Lung (tissue), 12 donors: Measurements from ENCODE around the gene ADGRV1. TPM values are rescaled to one million over a fixed set of nuclear protein-coding genes. Genes with fewer than 3 reads are reported as not detected.
A peak's percentile ranks its signal among the peaks of the same experiment; 100 is the strongest.

Source experiments
- ATAC-seq: fragments of 200-7000 bp; cut with Tn5 transposase; one replicate; pipeline ENCODE4 v1.9.1; 2020; ENCODE audit warnings: moderate number of reproducible peaks; ENCODE audit not compliant: insufficient read depth, low FRiP score
- DNase-seq, 3 donors: peaks; one replicate each; pipeline ENCODE4 v3.0.0-alpha.2; 2013 to 2017
- H3K27ac ChIP-seq, 2 donors: one replicate each; pipeline ENCODE4 v1.5.1; 2013; ENCODE audit warnings: mild to moderate bottlenecking in 2 of 2, moderate library complexity in 2 of 2, control low read depth in 1 of 2, inconsistent platforms in 1 of 2, low read depth in 1 of 2, low read length in 1 of 2
- H3K27me3 ChIP-seq, 3 donors: one replicate each; pipeline ENCODE4 v1.5.1; 2013; ENCODE audit warnings: low read length in 2 of 3; ENCODE audit not compliant: control insufficient read depth in 3 of 3, insufficient read depth in 3 of 3
- H3K36me3 ChIP-seq, 4 donors: one replicate each; pipeline ENCODE4 v1.5.1; 2013; ENCODE audit warnings: low read length in 4 of 4, mild to moderate bottlenecking in 1 of 4, moderate library complexity in 1 of 4; ENCODE audit not compliant: control insufficient read depth in 4 of 4, insufficient read depth in 4 of 4
- H3K4me1 ChIP-seq, 5 donors: one replicate each; pipeline ENCODE4 v1.5.1; 2013; ENCODE audit warnings: low read length in 5 of 5, mild to moderate bottlenecking in 2 of 5, moderate library complexity in 1 of 5; ENCODE audit not compliant: control insufficient read depth in 5 of 5, insufficient read depth in 5 of 5
- H3K4me3 ChIP-seq: one replicate; pipeline ENCODE4 v1.5.1; 2013; ENCODE audit warnings: mild to moderate bottlenecking, control low read depth, moderate library complexity
- H3K9ac ChIP-seq, 2 donors: one replicate each; pipeline ENCODE4 v1.5.1; 2013; ENCODE audit warnings: low read length in 2 of 2, control low read depth in 1 of 2; ENCODE audit not compliant: insufficient read depth in 1 of 2
- H3K9me3 ChIP-seq, 4 donors: one replicate each; pipeline ENCODE4 v1.5.1; 2013; ENCODE audit warnings: low read length in 3 of 4, mild to moderate bottlenecking in 1 of 4, moderate library complexity in 1 of 4; ENCODE audit not compliant: control insufficient read depth in 4 of 4, insufficient read depth in 3 of 4
- WGBS, 2 donors: extraction: QIAGEN DNeasy Blood & Tissue Kit; methylation state at CpG; one replicate each; pipeline ENCODE4 v1.1.7; 2013; 5-methylcytosine and 5-hydroxymethylcytosine counted together
- polyA plus RNA-seq, 2 donors: library from polyadenylated mRNA; stranded (reverse); fragments of 200-250 nt; gene quantifications; one replicate each; pipeline ENCODE4 v1.2.1, GENCODE V29; 2013
- total RNA-seq, 2 donors: library from RNA; depleted of rRNA in 1 of 2; stranded (reverse); fragments of >200 nt in 1 of 2; gene quantifications; one replicate each; pipeline ENCODE4 v1.2.1, GENCODE V29; 2014 to 2021
- TF ChIP-seq, protein P1 (sequence below): IDR thresholded peaks from 2 replicates; pipeline ENCODE4 v1.5.1; 2012; ENCODE audit warnings: mild to moderate bottlenecking; ENCODE audit errors: control extremely low read depth, extremely low read depth
- donor health status: control.
- donor health status: control.
- donor health status: Bipolar disorder and iron deficiency.
- donor health status: healthy.
- donor health status: DM: yes; HTN: yes; CAD: no.

Gene ADGRV1
- total and polyA plus RNA-seq, 4 donors: 3.6 to 66.2 (median 28.2) TPM

DNA sequence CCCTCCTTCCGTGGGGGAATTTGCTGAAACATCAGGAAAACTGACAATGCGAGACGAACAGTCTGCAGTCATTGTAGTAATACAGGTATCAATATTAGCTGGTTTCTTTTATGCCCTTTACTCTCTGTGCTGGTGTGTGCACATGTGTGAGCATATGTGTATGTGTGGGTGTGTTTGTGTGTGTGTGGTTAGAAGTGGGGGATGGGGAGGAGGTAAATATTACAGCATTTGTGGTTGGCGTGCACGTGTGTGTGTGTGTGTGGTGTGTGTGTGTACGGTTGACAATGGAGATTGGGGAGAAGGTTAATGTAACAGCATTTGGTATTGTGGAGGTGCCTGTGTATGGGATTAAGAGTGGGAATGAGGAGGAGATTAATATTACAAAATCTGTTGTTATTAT, 219.4 kb downstream of the ADGRV1 start:
- no peaks in the 10 kb centered on the region for H3K9me3 ChIP-seq
- no peaks in the 10 kb centered on the region for H3K27me3 ChIP-seq
- ATAC-seq (no peak), DNase-seq (no peak)
- WGBS, 2 donors: 86 to 91% methylated on average over 6 of the region's 6 CpGs
- no peak overlapping the region for H3K4me3 ChIP-seq
- no peak overlapping the region for H3K27ac ChIP-seq
- no peaks in the 10 kb centered on the region for H3K36me3 ChIP-seq
- H3K4me1 ChIP-seq: no peaks in the 10 kb centered on the region
- TF ChIP-seq, protein P1, sequence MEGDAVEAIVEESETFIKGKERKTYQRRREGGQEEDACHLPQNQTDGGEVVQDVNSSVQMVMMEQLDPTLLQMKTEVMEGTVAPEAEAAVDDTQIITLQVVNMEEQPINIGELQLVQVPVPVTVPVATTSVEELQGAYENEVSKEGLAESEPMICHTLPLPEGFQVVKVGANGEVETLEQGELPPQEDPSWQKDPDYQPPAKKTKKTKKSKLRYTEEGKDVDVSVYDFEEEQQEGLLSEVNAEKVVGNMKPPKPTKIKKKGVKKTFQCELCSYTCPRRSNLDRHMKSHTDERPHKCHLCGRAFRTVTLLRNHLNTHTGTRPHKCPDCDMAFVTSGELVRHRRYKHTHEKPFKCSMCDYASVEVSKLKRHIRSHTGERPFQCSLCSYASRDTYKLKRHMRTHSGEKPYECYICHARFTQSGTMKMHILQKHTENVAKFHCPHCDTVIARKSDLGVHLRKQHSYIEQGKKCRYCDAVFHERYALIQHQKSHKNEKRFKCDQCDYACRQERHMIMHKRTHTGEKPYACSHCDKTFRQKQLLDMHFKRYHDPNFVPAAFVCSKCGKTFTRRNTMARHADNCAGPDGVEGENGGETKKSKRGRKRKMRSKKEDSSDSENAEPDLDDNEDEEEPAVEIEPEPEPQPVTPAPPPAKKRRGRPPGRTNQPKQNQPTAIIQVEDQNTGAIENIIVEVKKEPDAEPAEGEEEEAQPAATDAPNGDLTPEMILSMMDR: no peak
- H3K9ac ChIP-seq: no peak overlapping the region

DNA sequence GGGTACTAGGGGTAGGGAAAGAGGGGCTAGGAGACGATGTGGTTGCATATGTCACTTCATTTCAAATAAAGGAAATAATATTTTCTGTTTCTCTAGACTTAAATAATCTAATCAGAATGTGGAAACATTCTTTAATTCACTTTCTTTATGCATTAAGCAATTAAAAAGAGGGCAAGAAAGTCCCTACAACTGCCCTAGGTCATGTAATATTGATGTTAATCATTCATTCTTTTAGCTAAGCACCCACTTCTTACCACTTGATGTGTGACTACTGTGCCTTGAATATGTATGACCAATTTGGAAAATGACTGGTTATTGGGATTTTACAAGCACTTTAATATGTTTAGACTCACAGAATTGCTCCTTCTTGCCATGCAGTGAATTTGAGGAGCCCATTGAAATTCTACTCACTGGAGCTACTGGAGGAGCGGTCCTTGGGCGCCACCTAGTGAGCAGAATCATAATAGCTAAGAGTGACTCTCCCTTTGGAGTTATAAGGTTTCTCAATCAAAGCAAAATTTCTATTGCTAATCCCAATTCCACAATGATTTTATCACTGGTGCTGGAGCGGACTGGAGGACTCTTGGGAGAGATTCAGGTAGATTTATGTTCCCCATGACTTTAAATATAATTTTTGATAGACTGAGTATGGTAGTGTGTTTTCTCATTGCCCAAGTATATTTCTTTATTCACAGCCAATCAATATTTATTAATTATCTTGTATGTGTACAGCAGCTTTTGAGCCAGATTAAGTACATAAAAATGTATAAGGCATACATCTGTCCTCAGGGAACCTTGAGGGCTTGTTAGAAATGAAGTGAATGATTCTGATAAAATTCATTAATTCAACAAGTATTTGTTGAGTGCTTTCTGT, 225.1 kb downstream of the ADGRV1 start:
- H3K27ac ChIP-seq: no peak overlapping the region
- H3K9ac ChIP-seq: no peak overlapping the region
- no peaks in the 10 kb centered on the region for H3K36me3 ChIP-seq
- 26% methylated on average over 4 of the region's 4 CpGs for WGBS, 2 donors
- ATAC-seq (peak; percentile 82), DNase-seq (peak; percentile 67 to 75 (median 75))
- H3K4me1 ChIP-seq: no peaks in the 10 kb centered on the region
- TF ChIP-seq, protein P1: peak; percentile 58
- H3K9me3 ChIP-seq: no peaks in the 10 kb centered on the region
- no peaks in the 10 kb centered on the region for H3K27me3 ChIP-seq
- no peak overlapping the region for H3K4me3 ChIP-seq

DNA sequence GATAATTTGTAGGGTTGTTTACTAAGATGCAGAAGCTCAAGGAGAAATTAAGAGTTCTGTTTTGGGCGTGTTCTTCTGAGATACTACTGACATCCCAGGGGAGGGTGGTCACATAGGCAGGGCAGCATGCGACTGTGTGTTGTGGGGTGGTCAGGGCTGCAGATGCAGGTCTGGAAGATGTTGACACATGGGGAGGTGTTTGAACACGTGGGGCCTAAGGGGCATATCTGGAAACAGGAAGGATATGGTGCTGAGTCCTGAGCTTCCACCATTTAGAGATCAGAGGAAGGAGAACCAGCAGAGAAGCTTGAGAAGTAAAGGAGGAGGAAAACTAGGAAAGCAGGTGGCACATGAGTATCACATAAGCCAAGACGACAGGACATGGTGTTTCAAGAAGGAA, 228.2 kb downstream of the ADGRV1 start:
- TF ChIP-seq, protein P1: no peak

More for the DNA sequence above, 228.2 kb downstream of the ADGRV1 start:
- 42 to 63% methylated on average over 4 of the region's 4 CpGs for WGBS, 2 donors
- DNase-seq (no peak), ATAC-seq (no peak)
- Histone ChIP-seq H3K4me1 (no peaks in the 10 kb centered on the region), H3K9ac (no peak overlapping the region), H3K36me3 (peaks cover 0 to 1% (median 0%) of the 10 kb centered on the region in 4 donors), H3K27me3 (no peaks in the 10 kb centered on the region), H3K9me3 (no peaks in the 10 kb centered on the region), H3K27ac (no peak overlapping the region), H3K4me3 (no peak overlapping the region)
